Skin of body (tissue), 2 donors: ENCODE measurements around the gene GRIFIN. TPM values are rescaled to one million over a fixed set of nuclear protein-coding genes. Genes with fewer than 3 reads are reported as not detected.

Experiments used
- DNase-seq: peaks from one replicate; lab custom pipeline; 2025; lab: John Stamatoyannopoulos, UW
- total RNA-seq: library from RNA; depleted of rRNA; stranded (reverse); fragments of >200 nt; gene quantifications from one replicate; pipeline ENCODE4 v1.2.3, GENCODE V29; 2014

GRIFIN gene, protein sequence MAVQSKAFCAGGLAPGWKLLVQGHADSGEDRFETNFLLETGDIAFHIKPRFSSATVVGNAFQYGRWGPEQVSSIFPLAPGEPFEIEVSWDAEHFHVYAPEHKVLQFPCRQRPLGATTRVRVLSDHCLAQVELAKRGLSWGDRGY
- not detected for total RNA-seq

DNA sequence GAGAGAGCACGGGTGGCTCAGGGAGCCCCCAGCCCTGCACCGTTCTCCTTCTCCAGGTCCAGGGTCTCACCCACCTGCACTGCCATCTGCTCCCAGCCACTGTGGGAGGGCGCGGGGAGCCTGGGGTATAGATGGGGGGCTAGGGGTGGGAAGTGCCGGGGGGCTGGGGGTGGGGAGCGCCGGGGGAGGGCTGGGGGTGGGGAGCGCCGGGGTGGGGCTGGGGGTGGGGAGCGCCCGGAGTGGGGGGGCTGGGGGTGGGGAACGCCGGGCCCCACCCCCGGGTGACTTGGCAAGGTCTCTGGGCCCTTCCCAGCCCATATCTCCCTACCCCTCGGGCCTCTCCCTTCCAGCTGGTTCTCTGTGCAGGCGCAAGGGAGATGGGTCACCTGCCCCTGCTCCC, at the start of gene GRIFIN:
GRIFIN (minus strand) TSS at position 101 of the 400 bp plus-strand sequence; CDS start at position 86, 15 bp downstream.
- no peak for DNase-seq

DNA sequence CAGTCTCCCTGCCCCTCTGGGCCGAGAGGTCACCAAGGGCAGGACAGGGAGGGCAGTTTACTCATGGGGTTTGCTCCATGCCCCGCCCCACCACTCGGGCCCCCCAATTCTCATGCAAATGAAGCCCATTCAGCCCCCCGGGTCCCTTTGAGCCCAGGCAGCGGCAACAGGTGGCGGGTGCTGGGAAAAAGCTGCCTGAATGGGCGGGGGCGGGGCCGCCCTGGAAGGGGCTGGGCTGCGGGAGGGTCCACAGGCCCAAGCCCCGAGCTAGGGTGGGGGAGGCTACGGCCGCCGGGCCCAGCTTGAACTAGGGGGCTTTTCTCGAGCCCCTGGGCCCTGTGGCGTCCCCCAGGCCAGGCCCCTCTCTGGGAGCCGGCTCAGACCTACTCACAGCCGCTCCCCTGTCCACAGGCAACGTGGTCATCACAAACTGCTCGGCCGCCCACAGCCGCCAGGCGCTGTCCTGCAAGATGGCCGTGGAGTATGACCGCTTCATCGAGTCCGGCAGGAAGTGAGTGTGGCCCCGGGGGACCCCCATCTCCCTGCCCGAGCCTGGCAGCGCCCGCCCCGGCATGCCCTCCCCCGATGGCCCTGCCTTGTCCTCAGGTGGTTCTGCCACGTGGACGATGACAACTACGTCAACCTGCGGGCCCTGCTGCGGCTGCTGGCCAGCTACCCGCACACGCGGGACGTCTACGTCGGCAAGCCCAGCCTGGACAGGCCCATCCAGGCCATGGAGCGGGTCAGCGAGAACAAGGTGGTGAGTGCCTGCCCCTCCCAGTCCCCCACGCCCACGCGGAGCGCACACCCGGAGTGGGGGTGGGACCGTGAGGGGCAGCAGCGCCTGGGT, 48.8 kb upstream of the GRIFIN start:
- DNase-seq, result no peak

DNA sequence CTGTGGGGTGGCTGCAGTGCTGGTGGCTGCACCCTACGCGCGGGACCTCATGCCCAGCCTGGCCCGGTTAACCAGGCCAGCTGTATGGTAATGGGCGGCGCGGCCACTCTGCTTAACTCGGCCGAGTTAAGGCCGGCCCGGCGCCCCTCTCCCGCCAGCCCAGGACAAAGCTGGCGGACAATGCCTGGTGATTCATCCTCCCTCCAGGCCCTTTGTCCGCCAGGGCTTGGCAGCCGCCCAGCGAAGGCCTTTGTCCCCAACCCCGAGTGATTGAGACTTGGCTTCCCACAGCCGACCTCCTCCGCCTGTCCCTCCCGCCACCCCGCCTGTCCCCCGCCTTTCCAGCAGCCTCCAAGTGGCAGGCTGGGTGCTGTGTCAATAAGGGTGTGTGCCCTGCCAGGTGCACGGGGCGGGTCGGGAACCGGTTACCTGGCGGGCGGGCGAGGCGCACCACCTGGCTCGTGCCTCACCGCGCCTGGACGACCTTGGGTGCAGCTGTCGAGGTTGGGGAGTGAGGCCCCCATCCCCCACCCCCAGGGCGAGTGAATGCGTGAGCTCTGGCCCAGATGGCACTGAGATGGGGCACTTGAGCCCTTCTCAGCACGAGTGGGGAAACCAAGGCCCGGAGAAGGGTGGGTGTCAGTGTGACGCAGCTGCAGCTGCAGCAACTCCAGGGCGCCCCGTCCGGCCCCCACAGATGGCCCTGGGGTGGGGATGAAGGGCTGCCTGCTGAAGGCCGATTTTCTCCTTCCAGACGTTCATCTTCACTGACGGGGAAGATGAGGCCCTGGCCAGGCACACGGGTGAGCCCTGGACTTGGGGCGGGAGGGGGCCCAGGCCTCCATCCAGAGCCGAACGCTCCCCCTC, 48.0 kb upstream of the GRIFIN start:
- DNase-seq, result peak; percentile 33

DNA sequence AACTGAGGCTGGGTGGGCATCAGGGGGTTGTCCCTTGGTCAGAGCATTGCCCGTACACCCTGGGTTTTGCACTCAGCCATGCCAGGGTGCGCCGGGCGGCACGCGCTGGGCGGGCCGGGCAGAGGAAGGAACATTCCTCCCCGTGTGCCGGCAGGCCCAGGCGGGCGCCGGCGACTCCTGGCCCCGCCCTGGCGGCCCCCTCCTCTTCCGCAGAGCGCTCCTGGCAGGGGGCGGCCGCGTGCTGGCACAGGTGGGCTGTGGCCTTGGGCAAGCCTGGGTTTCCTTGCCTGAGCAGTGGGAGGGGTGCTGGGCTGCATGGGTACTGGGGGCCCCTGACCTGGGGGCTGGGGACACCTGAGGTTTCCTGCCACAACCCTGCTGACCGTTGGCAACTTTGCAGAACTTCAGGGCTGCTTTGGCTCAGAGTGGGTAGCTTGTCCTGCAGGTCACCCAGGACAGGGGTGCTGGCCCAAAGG, 47.3 kb upstream of the GRIFIN start:
- DNase-seq, result no peak

DNA sequence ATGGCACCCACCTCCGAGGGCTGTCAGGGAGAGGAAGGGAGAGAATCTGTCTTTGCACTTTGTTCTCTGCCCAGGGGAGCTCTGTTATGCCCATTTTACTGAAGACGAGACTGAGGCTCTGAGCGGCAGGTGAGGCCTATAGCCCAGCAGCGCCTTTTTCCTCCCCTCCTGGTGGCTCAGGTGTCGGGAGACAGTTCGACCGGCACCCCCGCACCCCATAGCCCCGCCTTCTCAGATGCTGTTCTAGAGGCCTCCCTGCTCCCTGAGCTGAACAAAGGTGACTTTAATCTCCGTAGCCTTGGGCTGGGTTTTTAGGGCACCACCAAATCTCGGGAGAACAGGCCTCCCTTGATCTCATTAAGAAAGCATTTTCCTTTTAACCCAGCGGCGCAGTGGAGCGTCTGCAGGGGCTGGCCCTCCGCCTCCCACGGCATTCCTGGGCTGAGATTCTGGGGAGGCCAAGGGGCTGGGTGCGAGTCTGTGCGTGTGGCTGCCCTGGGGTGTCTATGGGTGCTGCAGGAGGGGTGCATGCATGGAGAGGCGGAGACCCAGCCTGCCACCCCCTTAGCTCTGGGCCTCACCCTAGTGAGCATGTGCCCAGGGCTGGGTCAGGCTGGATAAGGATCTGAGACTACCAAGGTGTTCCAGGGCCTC, 46.7 kb upstream of the GRIFIN start:
- peak; percentile 37 for DNase-seq

DNA sequence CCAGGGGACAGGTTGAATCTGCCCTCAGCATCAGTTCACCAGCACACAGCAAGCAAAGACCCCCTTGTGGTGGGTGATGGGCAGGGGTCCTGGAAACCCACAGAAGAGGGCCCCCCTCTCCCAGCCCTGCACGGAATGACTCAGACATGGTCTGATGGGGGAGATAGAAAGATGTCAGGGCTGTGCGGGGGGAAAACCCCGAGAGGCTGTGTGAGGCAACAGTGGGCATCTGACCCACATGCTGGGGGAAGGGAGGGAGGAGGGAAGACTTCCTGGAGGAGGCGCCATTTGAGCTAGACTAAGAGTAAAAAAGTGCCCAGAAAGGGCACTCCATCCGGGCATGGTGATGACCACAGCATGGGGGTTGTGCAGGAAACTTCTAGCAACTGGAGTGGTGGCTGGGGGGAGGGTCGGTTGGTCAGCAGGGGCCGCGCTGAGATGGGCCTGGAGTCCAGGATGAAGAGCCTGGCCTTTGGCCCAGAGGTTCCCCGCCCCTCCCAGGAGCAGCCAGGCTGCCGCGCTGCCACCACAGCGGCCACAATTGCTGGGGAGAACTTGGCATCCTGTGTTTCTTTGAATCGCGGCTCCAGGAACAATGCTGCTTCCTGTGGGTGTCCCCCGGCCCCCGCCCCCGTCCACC, 45.9 kb upstream of the GRIFIN start:
- DNase-seq, result no peak

DNA sequence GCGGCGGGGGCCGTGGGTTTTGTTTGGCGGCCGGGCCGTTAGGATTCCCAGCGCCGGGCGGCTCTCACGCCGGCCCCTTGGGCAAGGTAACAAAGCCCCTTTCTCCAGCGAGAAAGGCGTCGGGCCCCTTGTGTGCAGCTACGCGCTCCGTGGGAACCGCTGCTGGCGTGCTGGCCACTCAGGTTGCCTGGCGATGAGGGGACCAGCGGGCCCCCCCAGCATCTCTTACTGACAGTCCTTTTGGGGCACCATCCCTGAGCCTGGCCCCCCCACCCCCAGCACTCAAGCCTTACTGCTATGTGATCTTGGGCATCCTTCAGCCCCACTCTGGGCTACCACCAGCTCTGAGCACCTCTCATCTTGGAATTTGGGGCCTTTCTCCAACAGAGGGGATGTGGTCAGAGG, 45.1 kb upstream of the GRIFIN start:
- no peak for DNase-seq

DNA sequence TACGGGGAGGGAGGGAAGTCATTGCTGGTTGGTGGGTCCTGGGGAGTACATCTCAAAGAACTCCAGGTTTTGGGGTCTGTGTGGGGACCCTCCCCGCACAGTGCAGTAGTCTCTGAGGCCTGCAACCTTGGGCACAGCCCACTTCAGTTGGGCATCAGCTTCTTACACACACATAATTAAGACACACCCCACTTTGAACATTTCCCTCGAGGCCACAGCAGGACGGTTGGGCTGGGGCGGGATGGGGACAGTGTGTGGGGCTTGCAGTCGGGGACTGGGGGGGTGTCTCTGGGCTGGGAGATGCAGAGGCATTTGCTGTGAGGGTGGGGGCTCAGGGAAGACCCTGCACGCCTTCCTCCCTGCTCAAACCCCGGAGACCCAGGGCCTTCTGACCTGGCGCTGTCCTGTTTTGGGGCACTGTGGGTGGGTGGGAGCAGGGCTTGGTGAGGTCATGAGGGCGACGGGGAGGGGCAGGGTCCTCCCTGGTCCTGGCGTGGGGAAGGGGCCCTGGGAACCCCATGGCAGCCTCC, 44.6 kb upstream of the GRIFIN start:
- no peak for DNase-seq

DNA sequence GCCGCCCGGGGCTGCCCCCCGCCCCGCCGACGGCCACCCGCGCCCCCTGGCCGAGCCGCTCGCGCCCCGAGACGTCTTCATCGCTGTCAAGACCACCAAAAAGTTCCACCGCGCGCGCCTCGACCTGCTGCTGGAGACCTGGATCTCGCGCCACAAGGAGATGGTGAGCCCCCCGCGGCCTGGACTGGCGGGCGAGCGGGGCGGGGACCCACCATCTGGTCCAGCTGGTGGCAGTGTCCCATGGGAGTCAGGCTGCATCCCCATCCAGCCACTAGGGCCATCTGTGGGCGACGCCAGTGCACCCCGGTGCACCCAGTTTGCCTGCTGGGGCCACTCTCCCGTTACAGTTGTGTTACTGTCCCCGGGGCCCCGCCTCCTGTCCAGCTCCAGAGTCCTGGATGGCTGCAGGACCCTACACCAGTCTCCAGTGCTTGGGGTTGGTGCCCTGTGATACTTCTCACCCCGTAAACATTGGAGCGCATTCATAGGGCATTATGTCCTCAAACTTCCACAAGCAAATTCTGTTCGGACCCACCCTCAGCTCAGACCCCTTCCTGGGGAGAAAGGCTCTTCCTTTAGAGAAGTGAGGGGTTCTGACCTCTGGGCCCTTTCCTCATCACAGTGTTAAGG, 44.0 kb upstream of the GRIFIN start:
- DNase-seq, result no peak

DNA sequence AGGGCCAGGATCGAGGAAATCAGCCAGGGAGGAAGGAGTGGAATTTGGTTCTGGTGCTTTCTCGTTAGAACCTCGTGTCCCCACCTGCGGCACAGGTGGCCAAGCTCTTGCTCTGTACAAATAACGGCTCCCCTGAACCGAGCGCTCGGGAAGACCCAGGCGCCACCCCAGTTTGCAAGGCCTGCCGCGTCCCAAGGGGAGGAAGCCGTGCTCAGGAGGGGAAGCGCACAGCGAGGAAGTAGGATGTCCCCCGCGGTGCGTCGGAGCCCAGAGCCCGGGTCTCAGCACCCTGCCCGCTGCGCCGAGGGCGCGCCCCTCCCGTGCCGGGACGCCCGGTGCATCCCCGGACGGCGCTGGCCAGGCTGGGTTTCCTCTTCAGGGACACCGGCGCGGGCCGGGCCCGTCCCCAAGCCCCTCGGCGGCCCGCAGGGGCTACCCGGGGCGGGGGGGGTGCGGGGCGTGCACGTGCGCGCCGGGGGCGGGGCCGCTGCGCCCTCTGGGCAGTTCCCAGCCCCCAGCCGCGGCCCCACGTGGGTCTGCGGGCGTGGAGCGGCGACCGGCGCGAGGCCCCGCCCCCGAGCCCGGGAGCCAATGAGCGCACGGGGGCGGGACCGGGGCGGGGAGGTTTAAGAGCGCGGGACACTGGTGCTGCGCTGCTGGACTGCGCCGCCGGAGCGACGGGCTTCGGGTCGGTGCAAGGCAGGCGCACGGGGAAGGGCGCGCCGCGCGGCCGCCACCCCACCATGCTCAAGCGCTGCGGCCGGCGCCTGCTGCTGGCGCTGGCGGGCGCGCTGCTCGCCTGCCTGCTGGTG, 43.1 kb upstream of the GRIFIN start, which contains the start of gene LFNG:
LFNG (plus strand) TSS at position 656 of the 812 bp plus-strand sequence; CDS start at position 744, 88 bp downstream.
- DNase-seq, result peak; percentile 81

DNA sequence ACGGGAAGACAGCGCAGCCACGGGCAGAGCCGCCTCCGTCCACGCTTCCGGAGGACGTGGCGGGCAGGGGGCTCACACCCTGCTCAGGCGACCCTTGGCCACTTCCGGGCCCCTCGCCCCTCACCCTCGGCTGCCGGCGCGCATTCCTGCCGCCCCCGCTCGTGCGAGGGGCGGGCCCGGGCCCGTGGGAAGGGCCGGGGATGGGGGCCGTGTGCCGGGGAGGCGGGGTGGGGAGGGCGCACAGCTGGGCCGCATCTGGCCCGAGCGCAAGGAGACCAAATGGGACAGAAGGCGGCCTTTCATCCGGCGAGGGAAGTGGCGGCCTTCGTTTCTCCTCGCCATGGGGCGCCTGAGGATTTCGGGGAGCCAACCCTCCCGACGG, 42.5 kb upstream of the GRIFIN start:
- peak; percentile 81 for DNase-seq

DNA sequence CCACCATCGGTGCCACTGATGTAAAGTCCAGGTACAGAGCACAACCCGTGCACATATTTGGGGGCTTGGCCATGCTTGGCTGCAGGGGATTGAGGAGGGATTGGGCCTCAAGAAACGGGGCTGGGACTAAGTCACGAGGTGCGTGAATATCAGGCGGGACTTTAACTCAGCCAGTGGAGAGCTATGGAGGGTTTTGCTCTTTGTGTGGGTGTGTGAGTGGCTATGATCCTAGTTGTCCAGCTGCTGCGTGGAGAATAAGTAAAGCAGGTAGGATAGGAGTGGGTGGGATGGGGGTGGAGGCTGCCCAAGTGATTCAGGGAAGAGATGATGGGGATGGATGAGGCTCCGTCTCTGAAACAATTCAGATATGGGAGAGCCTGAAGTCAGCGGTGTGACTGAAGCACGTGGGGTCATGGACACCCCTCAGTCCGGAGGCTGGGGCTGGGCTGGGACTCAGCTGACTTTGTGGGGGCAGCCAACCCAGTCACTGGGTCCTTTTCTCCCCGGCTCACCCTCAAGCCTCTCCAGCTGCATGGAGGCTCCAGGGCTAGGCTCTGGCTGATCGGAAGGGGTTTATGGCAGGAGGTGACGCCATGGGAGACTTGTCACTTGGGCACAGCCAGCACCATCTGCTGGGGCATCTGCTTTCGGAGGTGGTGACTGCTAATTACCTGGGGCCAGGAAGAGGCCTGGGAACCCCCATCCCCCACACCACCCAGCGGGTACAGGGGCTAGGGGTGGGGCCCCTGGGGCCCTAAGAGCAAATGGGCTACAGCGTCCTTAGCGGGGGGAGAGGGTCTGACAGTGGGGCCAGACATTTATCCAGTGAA, 41.7 kb upstream of the GRIFIN start:
- peak; percentile 51 for DNase-seq

DNA sequence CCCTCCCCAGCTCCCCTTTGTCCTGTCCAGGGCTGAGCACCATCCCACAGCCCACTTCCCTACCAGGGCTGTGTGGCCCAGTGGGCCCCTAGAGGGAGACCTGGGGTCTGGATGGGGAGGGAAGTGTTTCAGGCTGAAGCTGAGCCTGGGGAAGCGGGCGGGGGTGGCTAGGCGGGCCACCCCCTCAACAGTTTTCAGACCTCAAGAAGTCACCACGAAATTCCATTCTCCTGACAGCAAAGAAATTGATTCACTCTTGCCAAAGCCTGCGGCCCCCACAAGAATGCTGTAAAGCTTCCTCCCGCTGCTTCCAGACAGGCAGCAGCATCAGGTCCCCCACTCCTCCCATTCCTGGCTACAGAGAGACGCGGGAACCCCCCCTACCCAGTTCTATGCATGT, 40.8 kb upstream of the GRIFIN start:
- peak; percentile 88 for DNase-seq

DNA sequence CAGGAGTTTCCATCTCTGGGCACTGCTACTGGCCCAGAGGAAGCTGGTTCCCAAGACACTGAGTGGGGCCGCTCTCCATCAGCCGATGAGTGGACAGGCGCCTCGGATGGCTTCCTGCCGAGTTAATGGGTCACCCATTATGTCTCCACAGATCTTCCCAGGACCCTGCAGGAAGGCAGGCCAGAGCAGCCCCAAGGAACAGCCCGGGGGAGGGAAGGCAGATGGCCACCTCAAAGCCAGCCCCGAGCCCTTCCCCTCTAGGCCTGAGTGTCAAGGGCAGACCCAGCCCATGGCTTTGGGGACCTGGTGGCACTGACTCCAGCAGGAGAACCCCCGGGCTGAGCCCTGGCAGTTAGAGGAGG, 40.0 kb upstream of the GRIFIN start:
- DNase-seq, result no peak

DNA sequence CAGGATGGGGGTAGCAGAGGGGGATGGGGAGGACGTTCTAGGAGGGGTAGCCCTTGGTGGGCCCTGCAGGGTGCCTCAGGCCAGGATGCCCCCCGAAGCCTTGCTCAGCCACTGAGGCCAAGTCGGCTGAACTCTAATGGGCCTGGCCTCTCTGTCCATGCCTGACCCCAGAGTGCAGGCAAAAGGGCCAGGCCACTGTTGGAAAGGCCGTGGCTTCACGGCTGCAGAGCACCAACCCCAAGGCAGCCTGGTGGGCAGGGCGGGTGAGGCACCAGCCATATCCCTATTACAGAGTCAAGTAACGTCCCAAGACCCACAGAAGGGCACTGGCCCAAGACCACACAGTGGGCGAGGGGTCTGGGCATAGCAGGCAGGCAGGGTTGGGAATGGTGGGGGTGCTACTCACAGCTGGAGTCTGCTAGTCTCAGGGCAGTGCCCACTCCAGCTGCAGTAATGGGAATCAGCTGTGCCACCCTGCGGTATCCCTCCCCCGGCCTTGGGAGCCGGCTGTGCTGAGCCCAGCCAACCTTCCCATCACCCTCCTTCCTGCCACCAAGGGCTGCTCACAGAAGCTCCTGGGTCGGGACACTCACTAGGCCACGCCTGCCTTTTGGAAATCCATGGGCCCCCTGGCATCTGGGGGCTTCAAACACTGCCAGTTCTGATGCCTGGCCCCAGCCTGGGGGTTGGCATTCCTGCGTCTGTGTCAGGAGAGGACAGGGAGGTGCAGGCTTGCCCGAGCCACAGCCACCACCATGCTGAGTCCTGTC, 39.4 kb upstream of the GRIFIN start:
- DNase-seq, result peak; percentile 21

DNA sequence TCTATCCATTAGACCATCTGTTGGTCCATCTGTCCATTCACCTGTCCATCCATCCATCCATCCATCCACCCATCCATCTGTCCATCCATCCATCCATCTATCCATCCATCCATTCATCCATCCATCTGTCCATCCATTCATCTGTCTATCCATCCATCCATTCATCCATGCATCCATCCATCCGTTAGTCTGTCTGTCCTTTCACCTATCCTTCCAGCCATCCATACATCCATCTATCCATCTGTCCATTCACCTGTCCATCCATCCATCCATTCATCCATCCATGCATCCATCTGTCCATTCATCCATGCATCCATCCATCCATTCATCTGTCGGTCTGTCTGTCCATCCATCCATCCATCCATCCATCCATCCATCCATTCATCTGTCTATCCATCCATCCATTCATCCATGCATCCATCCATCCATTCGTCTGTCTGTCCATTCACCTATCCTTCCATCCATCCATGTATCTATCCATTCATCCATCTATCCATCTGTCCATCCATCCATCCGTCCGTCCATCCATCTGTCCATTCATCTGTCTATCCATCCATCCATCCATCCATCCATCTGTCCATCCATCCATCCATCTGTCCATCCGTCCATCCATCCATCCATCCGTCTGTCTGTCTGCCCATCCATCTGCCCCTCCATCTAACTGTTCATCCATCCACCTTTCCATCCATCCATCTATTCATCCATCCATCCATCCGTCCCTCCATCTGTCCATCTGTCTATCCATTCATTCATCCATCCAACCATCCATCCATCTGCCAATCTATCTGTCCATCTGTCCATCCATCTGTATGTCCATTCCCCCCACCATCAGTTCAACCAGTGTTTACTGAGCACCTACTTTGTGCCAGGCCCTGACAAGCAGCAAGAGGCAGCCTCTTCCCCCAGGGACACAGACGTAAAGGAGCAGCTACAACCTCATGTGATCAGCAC, 38.5 kb upstream of the GRIFIN start:
- DNase-seq, result no peak
